ENCODE data around the gene ST8SIA1. TPM values are rescaled to one million over a fixed set of nuclear protein-coding genes. Genes with fewer than 3 reads are reported as not detected.

Gene ST8SIA1
- total and polyA plus RNA-seq, 5 experiments from 2014 or later: 0.37 to 1.7 (median 1.0) TPM; not detected in 1

GRCh38 chr12:22246217-22246846, 88.2 kb downstream of the ST8SIA1 start:
- ATAC-seq (no peak), DNase-seq (no peak)
- H3K4me3 Mint-ChIP-seq: no peak overlapping the region
- no peaks in the 10 kb centered on the region for H3K9me3 Mint-ChIP-seq
- peaks cover 0 to 7% (median 4%) of the 10 kb centered on the region in 5 donors for H3K27me3 Mint-ChIP-seq
- POLR2A ChIA-PET: no interaction called here
- H3K36me3 Mint-ChIP-seq: peaks cover 0 to 2% (median 0%) of the 10 kb centered on the region in 3 donors
- H3K27ac Mint-ChIP-seq: no peak overlapping the region
- H3K4me1 Mint-ChIP-seq: peaks cover 0 to 7% (median 3%) of the 10 kb centered on the region in 4 donors

GRCh38 chr12:22242726-22243125, 91.8 kb downstream of the ST8SIA1 start:
- H3K27me3 Mint-ChIP-seq: peaks cover 0 to 9% (median 2%) of the 10 kb centered on the region in 5 donors
- H3K27ac Mint-ChIP-seq: no peak overlapping the region
- peaks cover 0 to 5% (median 2%) of the 10 kb centered on the region in 3 donors for H3K36me3 Mint-ChIP-seq
- no peak for DNase-seq
- H3K9me3 Mint-ChIP-seq: peaks cover 0 to 13% (median 5%) of the 10 kb centered on the region in 9 donors
- no peaks in the 10 kb centered on the region for H3K4me1 Mint-ChIP-seq
- no peak overlapping the region for H3K4me3 Mint-ChIP-seq
- POLR2A ChIA-PET: no interaction called here
- no peak for ATAC-seq

GRCh38 chr12:22238211-22238610, 96.3 kb downstream of the ST8SIA1 start:
- no peak overlapping the region for H3K4me3 Mint-ChIP-seq
- H3K27me3 Mint-ChIP-seq: peaks cover 0 to 7% (median 5%) of the 10 kb centered on the region in 5 donors
- DNase-seq (no peak), ATAC-seq (no peak)
- no peaks in the 10 kb centered on the region for H3K4me1 Mint-ChIP-seq
- no peak overlapping the region for H3K27ac Mint-ChIP-seq
- H3K36me3 Mint-ChIP-seq: peaks cover 0 to 5% (median 2%) of the 10 kb centered on the region in 3 donors
- POLR2A ChIA-PET: no interaction called here
- H3K9me3 Mint-ChIP-seq: peaks cover 0 to 13% (median 5%) of the 10 kb centered on the region in 9 donors

GRCh38 chr12:22234561-22234960, 99.9 kb downstream of the ST8SIA1 start:
- H3K36me3 Mint-ChIP-seq: peaks cover 0 to 5% (median 2%) of the 10 kb centered on the region in 3 donors
- no peak overlapping the region for H3K27ac Mint-ChIP-seq
- peaks cover 0 to 9% (median 5%) of the 10 kb centered on the region in 5 donors for H3K27me3 Mint-ChIP-seq
- H3K4me1 Mint-ChIP-seq: no peaks in the 10 kb centered on the region
- POLR2A ChIA-PET: no interaction called here
- H3K4me3 Mint-ChIP-seq: no peak overlapping the region
- DNase-seq (no peak), ATAC-seq (no peak)
- H3K9me3 Mint-ChIP-seq: peaks cover 0 to 11% (median 5%) of the 10 kb centered on the region in 9 donors

DNA sequence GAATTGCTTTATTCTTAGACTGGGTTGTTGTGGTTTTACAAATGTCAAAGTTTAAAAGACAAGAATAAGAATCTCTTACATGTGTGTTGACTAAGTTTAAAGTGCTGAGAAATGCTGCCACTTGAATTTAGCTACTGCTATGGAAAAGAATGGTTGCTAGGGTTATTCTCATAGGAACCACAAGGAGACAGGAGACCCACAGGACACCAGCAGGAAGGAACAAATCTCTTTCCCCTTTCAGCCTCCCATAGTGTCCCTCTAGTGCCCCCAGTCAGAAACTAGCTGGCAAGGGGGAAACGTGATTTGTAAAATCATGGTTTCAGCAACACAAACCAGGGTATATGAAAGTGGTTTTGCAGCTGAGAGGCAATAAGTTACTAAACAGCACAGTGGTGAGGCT, 102.7 kb downstream of the ST8SIA1 start:
- Mint-ChIP-seq H3K9me3 (no peaks in the 10 kb centered on the region), H3K4me3 (no peak overlapping the region), H3K27ac (no peak overlapping the region), H3K36me3 (no peaks in the 10 kb centered on the region), H3K4me1 (no peaks in the 10 kb centered on the region), H3K27me3 (peaks cover under 1 to 9% (median 3%) of the 10 kb centered on the region in 5 donors)
- POLR2A ChIA-PET: no interaction called here
- DNase-seq (no peak), ATAC-seq (no peak)

DNA sequence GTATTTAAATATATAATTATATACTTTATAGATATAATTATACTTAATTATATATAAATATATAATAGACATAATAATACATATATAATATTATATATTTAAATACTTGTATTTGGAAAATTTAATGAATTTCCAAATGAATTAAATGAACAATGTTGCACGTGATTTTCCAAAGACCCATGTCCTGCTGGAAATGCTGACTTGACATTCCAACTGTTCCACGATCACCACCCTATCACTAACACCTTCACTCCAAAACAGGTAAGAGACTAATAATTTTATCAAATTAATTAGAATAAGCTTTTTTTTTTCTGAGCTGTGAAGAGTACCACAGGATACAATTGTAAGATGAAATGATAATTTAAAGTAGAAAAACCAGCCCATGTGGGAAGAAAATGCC, 103.4 kb downstream of the ST8SIA1 start:
- Mint-ChIP-seq H3K4me1 (no peaks in the 10 kb centered on the region), H3K9me3 (no peaks in the 10 kb centered on the region), H3K36me3 (no peaks in the 10 kb centered on the region), H3K27me3 (peaks cover 1 to 9% (median 6%) of the 10 kb centered on the region in 5 donors), H3K27ac (no peak overlapping the region), H3K4me3 (no peak overlapping the region)
- no peak for DNase-seq
- POLR2A ChIA-PET: no interaction called here
- no peak for ATAC-seq

DNA sequence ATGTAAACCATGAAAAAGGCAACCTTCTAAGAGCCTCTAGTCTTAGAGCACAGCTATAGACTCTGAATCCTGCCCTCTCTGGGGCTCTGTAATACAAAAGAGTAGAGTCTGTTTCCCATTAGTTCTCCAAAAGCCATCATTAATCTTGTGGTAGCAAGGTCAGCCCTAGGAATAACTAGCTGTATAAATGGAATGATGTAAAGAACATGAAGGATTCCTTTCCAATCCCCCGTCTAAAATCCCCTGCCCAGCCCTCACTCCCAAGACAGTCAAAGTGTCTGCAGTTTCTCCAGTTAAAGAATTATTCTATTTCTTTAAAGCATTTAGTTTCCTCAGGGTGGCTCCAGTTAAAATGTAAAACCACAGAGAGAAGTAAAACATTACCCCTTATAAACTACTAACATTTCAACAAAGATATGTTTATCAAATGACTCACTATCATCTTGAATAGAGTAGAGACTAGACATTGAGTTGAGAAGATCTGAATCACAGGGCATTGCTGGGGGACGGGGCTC, 104.2 kb downstream of the ST8SIA1 start:
- Mint-ChIP-seq H3K4me3 (no peak overlapping the region), H3K36me3 (no peaks in the 10 kb centered on the region), H3K9me3 (no peaks in the 10 kb centered on the region), H3K27ac (peak overlapping the region in 1 of 10 donors; percentile 50), H3K27me3 (peaks cover 0 to 9% (median 5%) of the 10 kb centered on the region in 5 donors), H3K4me1 (no peaks in the 10 kb centered on the region)
- DNase-seq (no peak), ATAC-seq (no peak)
- POLR2A ChIA-PET: no interaction called here

DNA sequence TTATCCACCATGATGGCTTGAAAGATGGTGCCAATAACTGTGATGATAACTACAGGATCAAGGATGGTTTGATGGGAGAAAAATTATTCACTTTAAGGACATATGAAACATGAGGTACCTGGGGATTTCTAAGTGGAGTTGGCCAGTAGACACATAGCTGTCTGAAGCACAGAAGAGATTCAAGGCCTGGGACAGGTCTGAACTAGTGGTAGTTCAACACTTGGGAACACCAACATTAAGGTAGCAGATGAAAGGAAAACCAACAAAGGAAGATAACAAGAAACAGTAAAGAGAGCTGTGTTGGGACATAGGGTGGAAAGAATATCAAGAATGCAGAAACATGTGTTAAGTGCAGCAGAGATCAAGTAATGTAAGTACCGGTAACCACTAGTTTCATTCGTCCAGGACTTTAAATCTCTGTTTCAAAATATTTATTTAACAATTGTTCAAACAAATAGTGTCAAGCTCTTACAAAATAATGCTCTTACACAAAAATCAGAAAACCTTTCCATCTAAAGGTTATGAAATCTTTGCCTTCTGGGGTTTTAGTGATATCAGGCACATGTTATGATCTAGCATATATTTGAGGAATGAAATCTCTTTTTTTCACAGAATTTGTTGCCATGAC, 104.7 kb downstream of the ST8SIA1 start:
- DNase-seq (no peak), ATAC-seq (no peak)
- H3K4me3 Mint-ChIP-seq: no peak overlapping the region
- H3K4me1 Mint-ChIP-seq: no peaks in the 10 kb centered on the region
- H3K27me3 Mint-ChIP-seq: peaks cover 0 to 9% (median 5%) of the 10 kb centered on the region in 5 donors
- H3K36me3 Mint-ChIP-seq: no peaks in the 10 kb centered on the region
- H3K9me3 Mint-ChIP-seq: no peaks in the 10 kb centered on the region
- POLR2A ChIA-PET: no interaction called here
- H3K27ac Mint-ChIP-seq: no peak overlapping the region

- H3K36me3 Mint-ChIP-seq: no peaks in the 10 kb centered on the region
- no peak for ATAC-seq
- H3K4me1 Mint-ChIP-seq: no peaks in the 10 kb centered on the region
- no peak overlapping the region for H3K4me3 Mint-ChIP-seq
- no peak overlapping the region for H3K27ac Mint-ChIP-seq
- peaks cover 0 to 9% (median 3%) of the 10 kb centered on the region in 5 donors for H3K27me3 Mint-ChIP-seq
- no peak for DNase-seq
- POLR2A ChIA-PET: no interaction called here
- no peaks in the 10 kb centered on the region for H3K9me3 Mint-ChIP-seq
Observed at GRCh38 chr12:22228022-22228875, 106.3 kb downstream of the ST8SIA1 start.

- H3K27me3 Mint-ChIP-seq: peaks cover 0 to 6% (median 0%) of the 10 kb centered on the region in 5 donors
- ATAC-seq: no peak
- no peak for DNase-seq
- POLR2A ChIA-PET: no interaction called here
- no peaks in the 10 kb centered on the region for H3K36me3 Mint-ChIP-seq
- no peaks in the 10 kb centered on the region for H3K9me3 Mint-ChIP-seq
- H3K4me1 Mint-ChIP-seq: no peaks in the 10 kb centered on the region
- H3K4me3 Mint-ChIP-seq: no peak overlapping the region
- no peak overlapping the region for H3K27ac Mint-ChIP-seq
Observed at GRCh38 chr12:22223356-22223755, 111.2 kb downstream of the ST8SIA1 start.

- H3K27me3 Mint-ChIP-seq: peaks cover 0 to 3% (median 0%) of the 10 kb centered on the region in 5 donors
- DNase-seq (no peak), ATAC-seq (no peak)
- POLR2A ChIA-PET: no interaction called here
- peaks cover 0 to 5% (median 0%) of the 10 kb centered on the region in 9 donors for H3K9me3 Mint-ChIP-seq
- H3K4me1 Mint-ChIP-seq: no peaks in the 10 kb centered on the region
- no peak overlapping the region for H3K27ac Mint-ChIP-seq
- no peak overlapping the region for H3K4me3 Mint-ChIP-seq
- no peaks in the 10 kb centered on the region for H3K36me3 Mint-ChIP-seq
Observed at GRCh38 chr12:22217556-22217955, 117.0 kb downstream of the ST8SIA1 start.

- ATAC-seq (no peak), DNase-seq (no peak)
- peak overlapping the region in 1 of 10 donors; percentile 32 for H3K27ac Mint-ChIP-seq
- H3K4me3 Mint-ChIP-seq: no peak overlapping the region
- H3K4me1 Mint-ChIP-seq: no peaks in the 10 kb centered on the region
- H3K36me3 Mint-ChIP-seq: no peaks in the 10 kb centered on the region
- POLR2A ChIA-PET: no interaction called here
- peaks cover 0 to 5% (median 0%) of the 10 kb centered on the region in 9 donors for H3K9me3 Mint-ChIP-seq
- peaks cover 0 to 3% (median 0%) of the 10 kb centered on the region in 5 donors for H3K27me3 Mint-ChIP-seq
Observed at GRCh38 chr12:22215467-22216253, 118.8 kb downstream of the ST8SIA1 start.

Data from naive thymus-derived CD8-positive, alpha-beta T cell (primary cell).